HG03342 (cell line): ENCODE data around the gene MEGF9.
"Not testable (repeated sequence)": the region's sequence is repeated elsewhere in the genome, so short reads cannot be mapped to it uniquely, and the experiment has no call there.

Experiments
- ATAC-seq: cut with Tn5 transposase; IDR thresholded peaks from one replicate; pipeline ENCODE4 v1.9.1; 2021; ENCODE audit warnings: mild to moderate bottlenecking, moderate library complexity; ENCODE audit not compliant: unreplicated experiment

Gene MEGF9

DNA sequence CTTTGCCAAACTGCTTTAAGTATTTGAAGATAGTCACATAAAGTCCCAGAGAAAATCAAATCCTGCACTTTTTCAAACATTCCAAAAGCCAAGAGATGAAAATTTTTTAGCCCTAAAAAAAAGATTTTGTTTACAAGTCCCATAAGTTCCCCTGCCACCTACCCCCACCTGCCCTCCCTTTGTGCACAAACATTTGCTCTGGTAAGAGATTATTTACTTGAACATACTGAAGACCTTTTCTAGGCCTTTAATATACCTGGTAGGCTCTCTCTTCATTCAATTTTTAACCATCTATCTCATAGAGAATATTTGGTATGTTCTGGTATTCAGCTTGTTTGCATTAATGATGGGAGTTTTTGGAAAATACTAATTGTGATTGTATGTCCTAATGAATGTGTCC, 50.3 kb downstream of the MEGF9 start:
- ATAC-seq = no peak

DNA sequence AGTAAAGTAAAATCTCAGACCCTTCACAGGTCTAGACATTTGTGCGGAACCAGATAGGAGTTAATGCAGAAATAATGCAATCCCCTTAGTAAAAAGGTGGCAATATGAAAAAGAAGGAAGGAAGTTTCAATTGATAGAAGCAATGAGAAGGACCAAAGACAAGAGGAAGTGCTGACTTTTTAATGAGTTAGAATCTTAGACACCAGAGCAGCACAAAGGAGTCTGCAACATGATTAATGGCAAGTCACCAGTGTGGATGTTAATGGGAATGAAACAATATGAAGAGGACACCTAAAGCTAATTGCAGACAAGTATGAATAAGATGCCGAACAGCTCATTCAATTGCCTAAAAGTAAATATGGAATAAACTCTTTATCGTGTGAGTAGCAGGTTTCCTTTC, 50.9 kb downstream of the MEGF9 start:
- ATAC-seq = no peak

- ATAC-seq = no peak
Observed at GRCh38 chr9:120662513-120662912, 51.8 kb downstream of the MEGF9 start.

DNA sequence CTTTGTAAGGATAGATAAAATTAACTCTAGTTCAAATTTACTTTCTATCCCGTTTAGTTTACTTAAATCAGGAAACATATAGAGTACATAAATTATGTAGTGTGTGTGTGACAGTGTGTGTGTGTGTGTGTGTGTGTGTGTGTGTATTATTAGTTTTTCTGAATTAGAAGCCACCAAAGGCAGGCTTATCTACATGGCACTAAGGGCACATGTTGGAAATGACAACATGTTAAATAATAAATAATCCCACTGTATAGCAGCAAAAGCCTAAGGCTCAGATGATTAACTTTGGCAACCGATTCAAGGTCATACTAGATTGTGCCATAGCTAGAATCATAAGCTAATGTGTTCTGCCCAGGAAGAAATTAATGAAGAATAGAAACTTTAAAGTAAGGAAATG, 54.6 kb downstream of the MEGF9 start:
- ATAC-seq = no peak

- ATAC-seq = no peak
Observed at GRCh38 chr9:120659209-120659608, 55.1 kb downstream of the MEGF9 start.

DNA sequence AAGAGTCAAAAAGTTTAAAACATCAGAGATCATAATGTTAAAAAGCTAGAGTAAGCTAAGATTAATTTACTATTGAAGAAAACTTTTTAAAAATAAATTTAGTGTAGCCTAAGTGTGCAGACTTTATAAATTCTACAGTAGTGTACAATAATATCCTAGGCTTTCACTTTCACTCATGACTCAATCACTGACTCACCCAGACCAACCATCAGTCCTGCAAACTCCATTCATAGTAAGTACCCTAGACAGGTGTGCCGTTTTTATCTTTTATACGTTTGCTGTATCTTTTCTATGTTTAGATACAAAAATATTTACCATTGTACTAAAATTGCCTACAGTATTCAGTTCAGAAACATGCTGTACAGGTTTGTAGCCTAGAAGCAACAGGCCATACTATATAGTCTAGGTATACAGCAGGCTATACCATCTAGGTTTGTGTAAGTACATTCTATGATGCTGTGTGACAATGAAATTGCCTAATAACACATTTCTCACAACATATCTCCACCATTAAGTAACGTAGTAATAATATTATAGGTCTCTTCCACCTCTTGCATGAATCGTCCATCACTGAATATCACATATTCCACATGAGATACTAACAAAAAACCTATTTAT, 59.2 kb downstream of the MEGF9 start:
- ATAC-seq = peak; percentile 80

GRCh38 chr9:120654272-120654671, 60.0 kb downstream of the MEGF9 start:
- no peak for ATAC-seq

DNA sequence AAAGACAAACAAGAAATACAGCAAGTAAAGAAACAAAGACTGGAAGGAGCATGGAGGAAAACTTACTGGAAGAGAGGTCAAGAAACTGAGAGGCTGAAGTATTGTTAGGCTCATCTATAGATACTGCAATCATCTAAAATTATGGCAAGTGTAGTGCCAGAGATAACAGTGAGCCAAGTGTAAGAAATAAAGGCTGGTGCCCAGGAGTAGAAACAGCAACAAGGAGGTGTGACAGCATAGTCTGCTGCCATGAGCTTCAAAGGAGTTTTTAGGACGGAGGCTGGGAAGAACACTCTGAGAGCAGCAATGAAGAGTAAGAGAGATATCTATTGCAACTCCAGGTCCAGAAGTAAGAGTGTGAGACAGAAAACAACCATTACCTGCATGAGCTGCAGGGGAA, 60.5 kb downstream of the MEGF9 start:
- ATAC-seq = no peak

DNA sequence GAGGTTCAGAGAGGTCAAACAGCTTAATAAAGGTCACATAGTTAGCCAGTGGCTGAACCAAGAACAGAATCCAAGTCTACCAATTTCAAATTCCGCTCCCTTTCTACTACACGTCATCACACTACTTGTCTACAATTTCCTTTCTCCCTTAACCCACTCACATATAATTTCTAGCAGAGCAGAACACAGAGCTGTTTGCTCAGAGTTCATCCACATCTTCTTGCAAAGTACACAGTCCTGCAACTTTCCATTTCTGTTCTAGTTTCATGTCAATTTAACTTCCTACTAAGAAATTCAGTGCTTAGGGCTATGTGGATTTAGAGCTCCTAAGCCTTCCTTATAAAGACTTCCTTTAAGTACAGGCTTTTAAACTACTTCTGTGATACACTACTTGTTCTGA, 61.3 kb downstream of the MEGF9 start:
- no peak for ATAC-seq

DNA sequence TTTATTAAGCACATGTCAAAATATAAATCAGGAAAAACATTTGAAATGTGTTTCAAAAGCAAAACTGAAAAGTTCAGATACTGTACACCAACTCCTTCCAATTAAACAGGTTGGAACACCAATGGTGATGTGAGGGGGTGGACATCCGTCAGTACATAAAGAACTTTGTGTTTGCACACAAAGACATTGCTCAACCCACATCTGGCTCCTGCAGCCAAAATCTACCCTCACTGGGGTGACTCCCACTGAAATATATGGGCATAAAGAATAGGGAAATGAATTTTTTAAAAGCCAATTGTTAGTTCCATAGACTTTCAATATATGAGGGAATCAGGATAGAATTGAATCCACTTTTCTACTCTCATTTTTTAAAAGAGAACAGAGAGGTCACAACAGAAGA, 63.9 kb downstream of the MEGF9 start:
- ATAC-seq = no peak

DNA sequence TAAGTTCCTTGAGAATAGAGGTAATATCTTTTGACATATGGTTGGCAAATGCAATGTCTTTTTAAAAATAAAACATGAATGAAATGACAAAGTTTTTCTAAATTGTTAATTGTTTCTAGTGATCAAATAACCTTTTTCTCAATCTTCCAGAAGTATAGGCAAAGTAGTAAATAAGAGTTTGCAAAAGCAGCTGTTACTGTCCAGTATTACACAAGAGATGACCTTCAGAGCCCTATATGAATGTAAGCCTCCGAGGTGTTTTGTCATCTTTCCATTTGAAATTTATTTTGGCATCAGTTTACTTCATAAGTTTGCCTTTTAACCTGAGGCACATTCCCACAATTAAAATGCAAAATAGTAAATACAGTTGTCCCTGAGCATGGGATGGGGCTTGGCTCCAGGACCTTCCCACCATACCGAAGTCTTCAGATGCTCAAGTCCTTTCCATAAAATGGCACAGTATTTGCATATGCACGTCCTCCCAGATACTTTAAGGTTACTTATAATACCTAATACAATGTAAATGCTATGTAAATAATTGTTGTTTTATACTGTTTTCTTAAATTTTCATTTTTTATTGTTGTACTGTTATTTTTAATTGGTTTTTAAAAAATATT, 65.6 kb downstream of the MEGF9 start:
- ATAC-seq = no peak

GRCh38 chr9:120646948-120647347, 67.3 kb downstream of the MEGF9 start:
- ATAC-seq = no peak

- ATAC-seq = no peak
Observed at GRCh38 chr9:120645760-120646159, 68.5 kb downstream of the MEGF9 start.

DNA sequence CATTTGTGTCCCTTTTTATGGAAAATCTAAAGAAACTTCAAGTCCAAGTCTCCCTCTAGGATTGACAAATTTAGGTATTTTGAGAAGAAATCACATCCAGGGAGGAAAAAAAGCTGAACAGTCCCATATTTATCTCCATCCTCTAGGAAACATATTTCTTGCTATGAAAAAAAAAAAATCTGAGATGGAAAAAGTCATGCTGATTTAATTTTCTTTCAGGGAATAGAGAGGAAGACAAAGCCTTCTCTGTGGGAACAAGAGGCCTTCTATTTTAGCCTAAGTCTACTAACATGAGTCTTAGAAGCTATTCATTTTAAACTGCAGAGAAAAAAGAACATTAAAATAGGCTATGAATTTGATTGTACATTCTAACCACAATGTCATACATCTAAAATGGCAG, 71.2 kb downstream of the MEGF9 start:
- no peak for ATAC-seq

DNA sequence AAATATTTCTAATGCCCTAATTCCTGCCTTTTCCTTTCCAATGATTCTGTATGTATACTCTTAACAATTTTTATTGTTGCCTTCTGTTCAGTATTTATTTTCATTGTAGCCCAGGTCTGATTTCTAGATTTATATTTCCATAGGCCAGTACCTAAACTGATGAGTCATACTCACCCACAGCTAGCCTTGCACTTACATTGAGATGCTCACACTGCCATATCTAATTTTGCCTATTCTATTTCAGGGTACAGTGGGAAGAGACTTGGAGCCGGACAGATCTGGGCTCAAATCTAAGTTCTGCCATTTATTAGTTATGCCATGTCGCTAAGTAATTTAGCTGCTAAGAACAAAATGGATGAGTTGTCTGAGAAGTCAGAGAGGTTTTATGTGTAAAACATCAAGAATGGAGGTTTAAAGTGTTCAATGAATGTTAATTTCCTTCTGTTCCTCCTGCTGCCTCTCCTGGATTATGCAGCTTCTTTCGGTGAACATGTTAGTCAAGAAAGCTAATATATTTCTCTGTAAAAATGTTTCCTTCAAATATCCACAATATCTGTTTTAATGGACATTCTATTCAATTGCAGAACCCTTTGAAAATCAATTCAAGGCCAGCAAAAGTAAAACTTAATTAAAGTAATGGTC, 72.0 kb downstream of the MEGF9 start:
- ATAC-seq = no peak

DNA sequence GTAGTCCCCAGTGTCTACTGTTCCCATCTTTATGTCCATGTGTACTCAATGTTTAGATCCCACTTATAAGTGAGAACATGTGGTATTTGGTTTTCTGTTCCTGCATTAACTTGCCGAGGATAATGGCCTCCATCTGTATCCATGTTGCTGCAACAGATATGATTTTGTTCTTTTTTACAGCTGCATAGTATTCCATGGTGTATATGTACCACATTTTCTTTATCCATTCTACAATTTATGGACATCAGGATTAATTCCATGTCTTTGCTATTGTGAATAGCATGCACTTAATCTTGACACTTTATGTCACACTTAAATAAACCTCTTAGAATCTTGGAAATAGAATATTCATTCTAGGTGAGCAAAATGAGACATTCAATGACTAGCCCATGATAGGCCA, 73.4 kb downstream of the MEGF9 start:
- not testable (repeated sequence) for ATAC-seq

DNA sequence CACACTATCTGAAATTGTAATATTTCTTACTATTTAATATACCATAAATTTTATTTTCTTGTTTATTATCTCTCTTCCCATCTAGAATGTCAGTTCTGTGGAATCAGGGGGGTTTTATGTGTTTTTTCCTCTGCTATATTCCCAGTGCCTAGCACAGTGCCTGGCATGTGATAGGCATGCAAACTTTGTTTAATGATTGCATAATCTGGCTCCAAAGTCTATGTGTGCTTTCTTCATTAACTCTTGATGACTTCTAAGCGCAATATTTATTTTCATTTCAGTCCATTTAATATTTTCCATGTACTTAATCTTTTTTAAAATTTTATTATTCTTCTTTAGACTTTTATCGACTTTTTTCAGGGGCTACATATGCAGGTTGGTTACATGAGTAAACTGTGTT, 73.9 kb downstream of the MEGF9 start:
- no peak for ATAC-seq

DNA sequence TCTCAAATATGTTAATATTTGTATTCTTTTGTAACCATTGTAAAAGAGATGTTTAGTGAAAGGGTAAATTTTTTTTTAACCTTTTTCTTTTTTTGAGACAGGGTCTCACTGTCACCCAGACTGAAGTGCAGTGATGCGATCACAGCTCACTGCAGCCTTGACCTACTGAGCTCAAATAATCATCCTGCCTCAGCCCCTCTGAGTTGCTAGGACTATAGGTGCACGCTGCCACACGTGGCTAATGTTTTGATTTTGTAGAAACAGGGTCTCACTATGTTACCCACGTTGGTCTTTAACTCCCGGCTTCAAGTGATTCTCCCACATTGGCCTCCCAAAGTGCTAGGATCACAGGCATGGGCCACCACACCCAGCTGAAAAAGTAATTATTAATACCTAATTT, 76.4 kb downstream of the MEGF9 start:
- no peak for ATAC-seq

GRCh38 chr9:120636194-120636957, 77.9 kb downstream of the MEGF9 start:
- no peak for ATAC-seq

GRCh38 chr9:120635011-120635410, 79.3 kb downstream of the MEGF9 start:
- ATAC-seq = no peak

DNA sequence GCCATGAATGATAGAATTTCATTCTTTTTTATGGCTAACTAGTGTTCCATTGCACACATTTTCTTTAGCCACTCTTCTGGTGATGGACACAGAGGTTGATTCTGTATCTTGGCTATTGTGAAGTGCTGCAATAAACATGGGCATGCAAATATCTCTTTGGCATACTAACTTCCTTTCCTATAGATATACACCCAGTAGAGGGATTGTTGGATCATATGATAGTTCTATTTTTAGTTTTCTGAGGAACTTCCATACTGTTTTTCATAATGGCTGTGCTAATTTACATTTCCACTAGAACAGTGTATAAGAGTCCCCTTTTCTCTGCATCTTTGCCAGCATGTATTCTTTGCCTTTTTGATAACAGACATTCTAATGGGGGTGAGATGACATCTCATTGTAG, 83.9 kb downstream of the MEGF9 start:
- no peak for ATAC-seq
